ENCODE data around the gene RHCG.
"Not testable (repeated sequence)": the region's sequence is repeated elsewhere in the genome, so short reads cannot be mapped to it uniquely, and the experiment has no call there.

The RHCG gene

GRCh38 chr15:89475661-89476060 is 20.7 kb downstream of the RHCG start:
- no peak for DNase-seq

- peak; percentile 71 for DNase-seq
Measured at GRCh38 chr15:89472785-89473256, 23.6 kb downstream of the RHCG start.

- DNase-seq = no peak
Measured at GRCh38 chr15:89469426-89470096, 26.8 kb downstream of the RHCG start.

- not testable (repeated sequence) for DNase-seq
Measured at GRCh38 chr15:89468813-89469212, 27.6 kb downstream of the RHCG start.

- no peak for DNase-seq
Measured at GRCh38 chr15:89463113-89463512, 33.3 kb downstream of the RHCG start.

GRCh38 chr15:89462198-89462912 is 34.0 kb downstream of the RHCG start:
- DNase-seq = peak; percentile 47

GRCh38 chr15:89461386-89461785 is 35.0 kb downstream of the RHCG start:
- DNase-seq = no peak

- DNase-seq = no peak
Measured at GRCh38 chr15:89460048-89460447, 36.3 kb downstream of the RHCG start.

- DNase-seq = peak; percentile 9
Measured at GRCh38 chr15:89459271-89460038, 36.9 kb downstream of the RHCG start.

- DNase-seq = no peak
Measured at GRCh38 chr15:89458440-89458839, 37.9 kb downstream of the RHCG start.

- DNase-seq = peak; percentile 65
Measured at GRCh38 chr15:89457086-89457485, 39.3 kb downstream of the RHCG start.

GRCh38 chr15:89455535-89455934 is 40.8 kb downstream of the RHCG start:
- no peak for DNase-seq

GRCh38 chr15:89452330-89452836 is 44.0 kb downstream of the RHCG start:
- no peak for DNase-seq

- DNase-seq = no peak
Measured at GRCh38 chr15:89451846-89452245, 44.5 kb downstream of the RHCG start.

- no peak for DNase-seq
Measured at GRCh38 chr15:89450076-89451006, 46.0 kb downstream of the RHCG start.

- DNase-seq = no peak
Measured at GRCh38 chr15:89448825-89449224, 47.6 kb downstream of the RHCG start.

- DNase-seq = no peak
Measured at GRCh38 chr15:89447676-89448075, 48.7 kb downstream of the RHCG start.

GRCh38 chr15:89446255-89446891 is 50.0 kb downstream of the RHCG start:
- DNase-seq = no peak

- DNase-seq = no peak
Measured at GRCh38 chr15:89445518-89445917, 50.9 kb downstream of the RHCG start.

- no peak for DNase-seq
Measured at GRCh38 chr15:89444241-89445225, 51.9 kb downstream of the RHCG start.

- no peak for DNase-seq
Measured at GRCh38 chr15:89443581-89443980, 52.8 kb downstream of the RHCG start.
